ENCODE data around the gene PITPNM1.
"Not testable (repeated sequence)": the region's sequence is repeated elsewhere in the genome, so short reads cannot be mapped to it uniquely, and the experiment has no call there.

Gene PITPNM1

DNA sequence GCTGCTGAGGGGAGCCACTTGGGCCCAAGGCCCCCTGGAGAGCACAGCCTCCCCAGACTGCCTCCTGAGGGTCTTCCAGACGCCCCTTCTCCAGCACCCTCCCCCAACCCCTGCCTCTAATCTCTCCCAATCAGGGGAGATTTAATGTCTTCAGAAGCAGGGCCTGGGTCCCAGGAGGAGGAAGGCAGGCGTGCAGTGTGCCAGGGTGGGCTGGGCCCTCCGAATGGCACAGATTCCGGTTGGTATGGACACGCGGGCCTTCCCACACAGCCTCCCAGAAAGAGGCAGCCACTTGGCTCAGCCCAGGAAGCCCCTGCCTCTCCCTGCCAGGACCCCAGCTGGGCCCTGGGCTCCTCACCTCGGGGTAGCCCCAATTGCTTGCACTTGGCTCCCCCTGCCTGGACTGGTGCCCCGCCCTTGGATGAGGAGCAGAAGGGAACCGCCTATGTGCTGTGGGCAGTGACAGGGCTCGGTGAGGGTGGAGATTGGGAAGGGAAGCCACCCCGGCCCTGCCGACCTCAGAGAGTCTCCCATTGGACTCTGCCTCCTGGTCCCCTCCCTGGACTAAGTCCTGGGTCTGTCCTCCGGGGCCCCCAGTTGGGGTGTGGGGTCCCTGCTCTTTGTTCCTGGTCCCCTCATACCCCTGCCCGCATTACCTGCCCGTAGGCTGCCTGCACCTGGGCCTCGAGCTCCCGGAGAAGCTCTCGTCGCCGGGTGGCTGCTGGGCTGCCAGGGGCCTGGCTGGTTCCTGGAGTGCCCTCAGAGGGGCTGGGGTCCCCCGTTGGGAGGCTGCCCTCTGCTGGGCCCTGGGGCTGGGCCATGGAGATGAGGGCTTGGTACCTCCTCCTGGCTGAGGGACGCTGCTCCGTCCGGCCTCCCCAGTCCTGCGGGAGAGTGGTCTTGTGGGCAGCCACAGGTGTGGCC lies 18.7 kb upstream of the PITPNM1 start:
- no peak for DNase-seq (ENCODE audit: low spot score)

DNA sequence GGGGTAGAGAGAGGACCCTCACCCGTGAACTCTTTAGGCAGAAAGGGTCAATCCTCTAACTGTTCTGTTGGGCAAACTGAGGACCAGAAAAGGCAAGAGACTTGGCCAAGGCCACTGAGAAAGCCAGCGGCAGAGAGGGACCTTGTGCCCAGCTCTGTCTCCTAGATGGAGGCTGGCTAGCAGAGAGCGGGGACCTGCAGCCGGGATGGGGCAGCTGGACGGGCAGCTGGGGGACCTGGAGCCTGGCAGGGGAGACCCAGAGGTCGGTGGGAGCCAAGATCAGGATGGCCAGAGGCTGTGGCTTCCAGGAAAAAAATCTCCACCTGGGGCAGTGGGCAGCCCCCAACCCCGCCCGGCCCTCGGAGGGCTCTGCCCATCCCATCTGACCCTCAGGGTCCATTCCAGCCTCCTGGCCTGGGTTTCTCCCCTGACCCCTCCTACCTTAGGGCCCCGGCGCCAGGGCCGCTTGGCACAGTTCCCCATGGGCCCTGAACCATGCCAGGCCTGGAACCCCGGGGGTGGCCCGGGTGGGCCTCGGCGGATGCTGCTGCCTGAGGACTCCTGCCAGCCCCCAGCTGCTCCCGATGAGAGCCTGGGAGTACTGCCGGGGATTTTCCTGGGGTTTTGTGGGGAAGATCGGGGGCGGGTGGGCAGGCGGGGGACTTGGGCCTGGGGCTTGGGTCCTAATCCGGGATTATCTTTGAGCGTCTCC lies 17.8 kb upstream of the PITPNM1 start, which contains the start of gene CABP2:
TSS of gene CABP2 (minus strand) at position 603 of the 712 bp plus-strand sequence. CDS start at position 483, 120 bp downstream.
- DNase-seq (ENCODE audit: low spot score), result no peak

DNA sequence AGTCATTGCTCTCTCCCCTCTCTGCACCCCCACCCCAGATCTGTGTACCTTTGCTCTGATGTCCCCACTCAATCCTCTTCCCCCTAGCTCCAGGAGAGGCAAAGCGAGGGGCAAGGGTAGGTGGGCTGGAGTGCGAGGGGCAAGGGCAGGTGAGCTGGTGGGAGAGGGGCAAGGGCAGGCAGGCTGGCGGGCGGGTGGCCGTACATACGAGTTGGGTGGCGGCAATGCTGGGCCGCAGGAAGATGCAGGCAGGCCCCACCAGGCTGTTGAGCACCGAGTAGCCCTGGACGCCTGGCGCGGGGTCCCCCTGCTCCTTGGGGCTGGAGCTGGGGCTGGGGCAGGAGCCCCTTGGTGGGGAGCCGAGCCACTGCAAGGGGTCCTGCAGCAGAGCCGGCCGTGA lies 17.2 kb upstream of the PITPNM1 start:
- no peak for DNase-seq (ENCODE audit: low spot score)

DNA sequence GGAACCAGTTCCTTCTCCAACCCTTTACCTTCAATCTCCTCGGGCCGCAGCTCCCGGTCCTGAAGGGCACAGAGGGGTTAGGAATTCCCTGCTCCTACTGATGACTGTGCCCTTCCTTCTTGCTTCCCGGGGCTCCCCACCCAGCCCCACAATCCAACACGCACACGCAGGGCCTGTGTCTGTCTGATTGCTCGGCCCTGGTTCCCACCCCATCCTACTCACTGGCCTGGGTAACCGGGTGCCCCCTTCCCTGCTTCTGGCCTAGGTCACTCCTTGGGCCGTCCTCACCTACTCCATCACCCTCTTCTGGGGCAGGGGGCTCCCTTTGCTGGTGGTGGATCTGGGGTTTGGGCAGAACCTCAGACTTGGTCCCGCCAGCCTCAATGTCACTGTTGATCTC lies 16.8 kb upstream of the PITPNM1 start:
- DNase-seq (ENCODE audit: low spot score), result no peak

DNA sequence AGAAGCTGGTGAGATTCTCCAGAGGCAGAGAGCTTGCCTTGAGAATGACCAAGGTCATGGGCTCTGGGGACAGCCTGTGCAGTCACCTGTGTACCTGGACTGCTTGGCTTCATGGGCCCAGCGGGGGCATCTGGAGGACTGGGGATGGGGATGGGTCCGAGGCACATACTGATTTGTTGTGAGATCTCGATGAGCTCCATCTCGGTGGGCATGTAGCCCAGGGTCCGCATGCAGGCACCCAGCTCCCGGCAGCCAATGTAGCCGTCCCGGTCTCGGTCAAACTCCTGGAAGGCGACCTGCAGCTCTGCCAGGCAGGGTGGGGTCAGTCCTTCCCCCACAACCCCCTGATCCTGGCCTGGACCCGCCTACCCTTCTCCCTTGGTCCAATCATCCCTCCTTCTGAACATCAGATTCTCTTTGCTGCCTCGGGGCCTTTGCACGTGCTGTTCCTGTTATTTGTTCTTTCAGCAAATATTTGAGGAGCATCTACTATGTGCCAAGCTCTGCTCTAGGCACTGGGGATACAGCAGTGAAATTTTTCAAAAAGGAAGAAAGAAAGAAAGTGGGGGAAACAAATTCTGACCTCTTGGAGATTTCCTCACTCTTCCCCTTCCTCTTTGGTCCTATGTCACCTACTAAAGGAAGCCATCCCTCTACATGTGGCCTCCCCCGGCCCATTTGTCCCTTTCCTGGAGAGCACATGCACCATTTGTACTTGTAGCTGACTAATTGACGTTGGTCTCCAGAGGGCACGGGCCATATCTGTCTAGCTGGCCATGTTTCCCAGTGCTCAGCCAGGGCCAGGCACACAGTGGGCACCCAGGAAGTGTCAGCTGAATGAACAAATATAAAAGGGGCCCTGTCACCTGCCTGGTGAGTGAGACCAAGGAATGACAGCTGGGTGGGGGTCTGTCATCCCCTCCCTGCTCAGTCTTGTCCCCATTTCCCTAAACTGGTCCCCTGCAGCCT lies 16.0 kb upstream of the PITPNM1 start:
- DNase-seq (ENCODE audit: low spot score), result no peak

DNA sequence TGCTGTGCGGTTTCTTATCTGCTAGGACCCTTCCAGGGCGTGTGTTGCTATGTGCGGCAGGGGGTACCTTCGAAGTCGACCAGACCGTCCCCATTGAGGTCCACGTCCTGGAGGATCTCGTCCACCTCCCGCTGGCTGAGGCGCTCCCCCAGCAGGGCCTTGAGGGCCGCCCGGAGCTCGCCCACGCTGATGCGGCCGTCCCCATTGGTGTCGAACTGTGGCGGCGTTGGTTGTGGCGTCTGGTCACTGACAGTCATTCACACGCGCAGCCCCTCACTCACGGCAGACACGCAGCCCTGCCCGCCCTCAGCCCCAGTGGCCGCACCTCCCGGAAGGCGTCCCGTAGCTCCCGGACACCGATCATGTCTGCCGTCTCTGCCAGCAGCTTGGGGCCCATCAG lies 14.6 kb upstream of the PITPNM1 start:
- no peak for DNase-seq (ENCODE audit: low spot score)

DNA sequence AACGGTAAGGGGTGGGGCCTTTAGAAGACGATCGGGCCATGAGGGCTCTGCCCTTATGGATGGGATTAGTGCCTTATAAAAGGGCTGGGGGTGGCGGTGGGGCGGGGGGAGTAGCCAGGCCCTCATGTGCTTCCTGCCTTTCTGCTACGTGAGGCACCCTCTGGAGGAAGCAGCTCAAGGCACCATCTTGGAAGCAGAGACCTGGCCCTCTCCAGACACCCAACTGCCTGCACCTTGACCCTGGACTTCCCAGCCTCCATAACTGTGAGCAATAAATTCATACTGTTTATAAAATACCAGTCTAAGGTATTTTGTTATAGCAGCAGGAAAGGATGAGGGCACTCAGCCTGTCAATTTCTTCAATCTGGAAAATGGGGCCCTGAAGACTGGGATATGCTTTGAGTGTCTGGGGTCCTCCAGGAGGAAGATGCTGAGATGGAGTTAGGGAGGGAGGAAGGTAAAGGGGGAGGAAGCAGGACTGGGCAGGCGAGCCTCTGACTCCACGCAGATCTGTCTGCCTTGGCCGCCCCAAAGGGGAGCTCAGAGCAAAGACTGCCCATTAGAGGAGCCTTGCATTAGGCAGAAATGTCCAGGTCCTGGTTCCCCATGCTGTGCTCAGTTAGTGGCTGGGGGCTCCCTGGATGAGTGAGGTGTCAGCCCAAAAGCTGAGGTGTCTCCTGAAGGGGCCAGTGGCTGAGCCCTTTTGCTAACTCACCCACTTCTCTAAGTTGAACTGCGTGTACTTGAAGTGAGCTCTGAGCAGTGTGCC lies 12.8 kb upstream of the PITPNM1 start:
- DNase-seq (ENCODE audit: low spot score), result no peak

DNA sequence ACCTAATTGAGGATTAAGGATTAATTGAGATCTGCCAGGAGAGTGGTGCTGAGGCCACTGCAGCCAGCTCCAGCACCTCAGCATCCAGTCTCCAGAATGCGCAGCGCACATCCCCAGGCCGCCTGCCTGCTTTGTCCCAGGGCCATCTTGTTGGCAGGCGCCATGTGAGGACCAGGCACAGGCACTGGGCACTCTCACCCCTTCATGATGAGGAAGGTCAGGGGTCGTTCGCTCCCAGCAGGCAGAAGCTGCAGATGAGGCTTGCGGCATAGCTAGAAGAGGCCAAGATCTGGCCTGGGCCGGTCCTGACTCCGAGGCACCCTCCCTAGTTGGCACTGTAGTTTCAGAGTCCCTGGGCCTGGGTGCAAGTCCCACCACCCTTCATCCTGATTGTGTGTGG lies 11.6 kb upstream of the PITPNM1 start:
- no peak for DNase-seq (ENCODE audit: low spot score)

DNA sequence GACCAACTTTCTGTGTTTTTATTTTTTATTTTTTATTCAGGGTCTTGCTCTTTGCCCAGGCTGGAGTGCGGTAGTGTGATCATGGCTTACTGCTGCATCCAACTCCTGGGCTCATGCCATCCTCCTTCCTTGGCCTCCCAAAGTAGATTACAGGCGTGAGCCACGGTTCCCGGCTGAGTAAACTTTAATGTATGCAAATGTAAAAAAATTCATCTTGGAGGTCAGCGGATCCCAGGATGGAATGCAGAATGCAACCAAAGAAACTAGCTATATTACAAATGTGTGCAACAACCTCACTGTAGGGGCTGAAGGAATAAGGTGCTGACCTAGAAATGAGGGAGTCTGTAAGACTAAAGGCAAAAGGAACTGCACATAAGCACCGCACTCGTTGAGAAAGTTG lies 9.0 kb upstream of the PITPNM1 start:
- no peak for DNase-seq (ENCODE audit: low spot score)

DNA sequence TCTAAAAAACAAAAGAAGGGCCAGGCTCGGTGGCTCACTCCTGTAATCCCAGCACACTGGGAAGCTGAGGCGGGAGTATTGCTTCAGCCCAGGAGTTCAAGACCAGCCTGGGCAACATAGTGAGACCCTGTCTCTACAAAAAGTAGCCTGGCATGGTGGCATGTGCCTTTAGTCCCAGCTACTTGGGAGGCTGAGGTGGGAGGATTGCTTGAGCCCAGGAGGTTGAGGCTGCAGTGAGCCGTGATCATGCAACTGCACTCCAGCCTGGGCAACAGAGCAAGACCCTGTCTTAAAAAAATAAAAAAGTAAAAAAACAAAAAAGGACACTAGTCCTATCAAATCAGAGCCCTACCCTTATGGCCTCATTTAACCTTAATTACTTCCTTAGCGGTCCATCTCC lies 6.4 kb upstream of the PITPNM1 start:
- not testable (repeated sequence) for DNase-seq (ENCODE audit: low spot score)

DNA sequence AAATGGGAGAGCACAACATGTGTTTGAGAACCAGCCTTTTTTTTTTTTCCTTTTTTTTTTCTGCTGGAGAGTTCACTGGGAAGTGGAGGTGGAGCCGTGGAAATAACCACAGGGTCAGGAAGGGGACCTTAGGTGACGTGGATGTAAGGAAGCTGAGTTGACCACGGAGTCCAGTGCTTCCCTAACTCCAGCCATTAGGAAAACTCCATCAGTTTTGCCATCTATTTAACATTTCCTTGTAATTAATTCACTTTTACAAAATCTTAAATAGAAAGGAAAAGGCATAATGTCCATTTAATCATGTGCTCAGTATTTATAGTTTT lies 4.8 kb upstream of the PITPNM1 start:
- DNase-seq (ENCODE audit: low spot score), result no peak

DNA sequence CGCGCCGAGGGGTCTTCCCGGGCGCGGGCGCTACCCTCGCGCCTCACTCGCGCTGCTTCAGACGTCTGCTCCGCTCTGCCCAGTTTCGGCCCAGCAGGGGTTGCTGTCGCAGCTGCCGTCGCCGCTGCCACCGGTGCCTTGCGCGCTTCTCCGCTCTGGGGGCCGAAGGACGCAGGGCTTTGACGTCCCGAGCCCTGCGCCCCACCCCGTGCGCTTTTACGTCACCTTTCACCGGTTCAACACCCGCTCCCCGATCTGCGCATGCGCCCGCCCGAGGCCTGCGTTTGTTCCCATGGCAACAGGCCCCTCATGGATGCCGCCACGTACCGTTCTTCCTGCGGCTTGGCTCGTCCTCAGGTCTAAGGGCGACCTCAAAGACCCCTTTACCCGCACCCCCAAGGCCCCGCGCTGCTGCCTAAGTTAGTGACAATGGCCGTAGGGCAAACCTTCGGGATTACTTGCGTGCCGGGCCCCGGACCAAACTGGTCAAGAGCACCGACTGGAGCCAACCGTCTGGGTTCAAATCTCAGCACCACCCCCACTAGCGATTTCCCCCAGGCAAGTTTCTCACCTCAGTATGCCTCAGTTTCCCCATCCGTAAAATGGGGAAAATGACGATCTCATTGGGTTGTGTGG lies 3.4 kb upstream of the PITPNM1 start:
- peak; percentile 98 for DNase-seq (ENCODE audit: low spot score)

DNA sequence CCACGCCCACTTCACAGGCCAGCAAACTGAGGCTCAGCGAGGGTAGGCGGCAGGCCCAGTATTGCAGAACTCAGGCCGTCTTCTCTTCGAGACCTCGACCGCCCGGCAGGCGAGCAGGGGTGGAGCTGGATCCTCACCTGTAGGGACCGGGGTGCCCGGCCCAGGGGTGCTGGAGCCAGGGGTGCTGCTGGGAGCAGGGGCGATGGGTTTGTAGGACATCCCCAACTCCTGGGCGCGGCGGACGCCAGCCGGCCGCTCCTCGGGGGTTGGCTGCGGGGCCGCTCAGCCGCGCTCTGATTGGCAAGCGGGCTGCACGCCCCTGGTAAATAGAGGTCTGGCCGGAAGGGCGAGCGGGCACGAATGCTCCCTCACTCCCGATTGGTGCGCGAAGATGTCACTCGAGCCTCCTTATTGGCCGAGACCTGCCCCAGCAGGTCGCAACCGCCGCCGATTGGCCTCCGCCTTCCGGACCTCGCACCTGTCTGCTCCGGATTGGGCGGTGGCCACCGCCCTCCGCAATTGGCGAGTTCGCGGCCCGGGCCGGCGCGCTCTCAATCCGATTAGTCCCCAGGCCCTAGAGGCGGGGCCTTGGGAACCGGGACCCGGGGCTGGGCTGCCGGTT lies 2.8 kb upstream of the PITPNM1 start, which contains the start of gene CDK2AP2:
TSS of gene CDK2AP2 (minus strand) at position 299 of the 622 bp plus-strand sequence. CDS start at position 219, 80 bp downstream.
- DNase-seq (ENCODE audit: low spot score), result peak; percentile 99

DNA sequence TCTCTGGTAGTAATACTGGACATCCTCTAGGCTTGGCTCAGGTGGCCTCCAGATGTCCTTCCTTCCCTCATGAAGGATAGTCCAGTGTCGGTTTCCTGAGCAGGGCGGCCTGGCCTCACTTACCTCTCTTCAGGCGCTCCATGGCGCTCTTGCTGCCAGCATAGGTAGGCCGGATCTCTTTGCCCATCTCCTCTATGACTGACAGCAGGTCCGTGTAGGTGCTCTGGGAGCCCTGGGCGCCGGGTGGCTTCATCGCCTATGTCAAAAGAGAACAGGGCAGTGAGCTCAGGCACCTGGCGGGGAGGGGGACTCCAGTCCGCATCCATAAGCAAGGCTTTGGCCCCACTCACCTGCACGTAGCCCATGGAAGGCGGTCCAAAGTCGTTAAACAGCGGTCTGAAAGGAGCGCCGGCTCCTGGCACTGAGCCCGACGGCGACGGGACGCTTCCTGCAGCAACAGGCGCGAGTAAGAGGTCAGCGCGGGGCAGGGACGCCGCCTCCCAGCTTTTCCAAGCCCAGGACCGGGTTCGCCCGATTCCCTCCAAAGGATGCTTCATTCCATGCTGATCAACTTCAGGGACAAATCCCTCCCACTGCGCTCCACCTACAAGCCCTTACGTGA lies 2.2 kb upstream of the PITPNM1 start:
- no peak for DNase-seq (ENCODE audit: low spot score)

DNA sequence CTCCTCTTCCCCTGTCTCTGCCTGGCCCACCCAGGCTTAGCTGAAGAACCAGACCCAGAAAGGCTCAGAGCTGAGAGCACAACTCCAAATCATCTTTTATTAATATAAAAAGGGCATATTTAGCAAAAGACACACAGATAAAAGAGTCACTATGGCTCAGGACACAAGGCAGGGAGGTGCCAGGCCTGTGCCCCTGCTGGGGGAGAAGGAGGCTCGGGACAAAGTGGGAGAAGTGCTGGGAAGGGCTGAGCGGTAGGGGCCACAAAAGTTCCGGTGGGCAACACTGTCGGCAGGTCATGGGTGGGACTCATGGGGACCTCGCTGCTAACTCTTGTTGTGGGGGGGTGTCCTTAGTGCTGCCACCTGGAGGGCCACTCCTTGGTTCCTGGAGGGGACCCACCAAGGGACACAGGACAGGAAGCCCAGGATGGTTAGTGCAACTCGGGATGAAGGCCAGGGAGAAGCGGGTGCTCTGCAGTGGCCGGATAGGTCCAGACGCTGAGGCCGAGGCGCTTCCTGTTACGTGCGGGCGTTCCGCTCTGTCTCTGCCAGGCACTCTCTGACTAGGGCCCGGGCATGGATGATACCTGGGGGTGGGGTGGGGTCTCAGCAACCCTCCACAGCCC lies 1.4 kb upstream of the PITPNM1 start:
- no peak for DNase-seq (ENCODE audit: low spot score)

DNA sequence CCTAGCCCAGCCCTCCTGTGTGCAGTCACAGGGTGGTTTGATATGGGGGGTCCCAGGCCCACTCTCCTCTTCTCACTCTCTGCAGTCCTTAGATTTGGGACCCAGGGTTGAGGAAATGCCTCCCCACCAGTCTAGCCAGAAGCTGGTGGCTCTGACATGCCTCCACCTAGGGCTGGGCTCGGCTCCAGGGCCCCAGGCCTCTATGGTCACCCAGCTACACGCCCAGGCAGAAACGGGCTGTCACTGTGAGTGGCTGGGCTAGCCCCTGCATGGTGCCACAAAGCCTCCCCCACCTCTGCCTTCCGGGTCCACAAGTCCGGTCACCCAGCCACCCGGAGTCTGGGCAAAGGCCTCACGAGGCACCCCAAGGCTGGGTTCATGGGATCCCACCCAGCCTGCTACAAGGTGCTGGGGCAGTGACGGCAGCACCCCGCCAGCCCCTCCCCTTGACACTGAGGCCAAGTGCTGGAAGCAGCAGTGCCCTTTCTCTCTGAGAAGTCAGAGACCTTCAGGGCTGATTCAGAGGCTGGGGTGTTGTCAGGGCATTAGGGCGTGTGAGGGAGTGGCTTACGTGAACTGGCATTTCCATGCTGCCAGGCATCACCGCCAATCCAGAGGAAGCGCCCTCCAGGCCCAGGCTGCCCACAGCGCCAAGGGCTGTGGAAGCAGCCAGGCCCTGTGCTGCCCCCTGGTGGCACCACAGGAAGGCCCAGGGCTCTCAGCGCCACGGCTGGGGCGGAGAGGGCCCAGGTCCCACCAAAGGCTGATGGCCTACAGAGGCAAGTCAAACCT lies 638 bp upstream of the PITPNM1 start:
- DNase-seq (ENCODE audit: low spot score), result peak; percentile 93

DNA sequence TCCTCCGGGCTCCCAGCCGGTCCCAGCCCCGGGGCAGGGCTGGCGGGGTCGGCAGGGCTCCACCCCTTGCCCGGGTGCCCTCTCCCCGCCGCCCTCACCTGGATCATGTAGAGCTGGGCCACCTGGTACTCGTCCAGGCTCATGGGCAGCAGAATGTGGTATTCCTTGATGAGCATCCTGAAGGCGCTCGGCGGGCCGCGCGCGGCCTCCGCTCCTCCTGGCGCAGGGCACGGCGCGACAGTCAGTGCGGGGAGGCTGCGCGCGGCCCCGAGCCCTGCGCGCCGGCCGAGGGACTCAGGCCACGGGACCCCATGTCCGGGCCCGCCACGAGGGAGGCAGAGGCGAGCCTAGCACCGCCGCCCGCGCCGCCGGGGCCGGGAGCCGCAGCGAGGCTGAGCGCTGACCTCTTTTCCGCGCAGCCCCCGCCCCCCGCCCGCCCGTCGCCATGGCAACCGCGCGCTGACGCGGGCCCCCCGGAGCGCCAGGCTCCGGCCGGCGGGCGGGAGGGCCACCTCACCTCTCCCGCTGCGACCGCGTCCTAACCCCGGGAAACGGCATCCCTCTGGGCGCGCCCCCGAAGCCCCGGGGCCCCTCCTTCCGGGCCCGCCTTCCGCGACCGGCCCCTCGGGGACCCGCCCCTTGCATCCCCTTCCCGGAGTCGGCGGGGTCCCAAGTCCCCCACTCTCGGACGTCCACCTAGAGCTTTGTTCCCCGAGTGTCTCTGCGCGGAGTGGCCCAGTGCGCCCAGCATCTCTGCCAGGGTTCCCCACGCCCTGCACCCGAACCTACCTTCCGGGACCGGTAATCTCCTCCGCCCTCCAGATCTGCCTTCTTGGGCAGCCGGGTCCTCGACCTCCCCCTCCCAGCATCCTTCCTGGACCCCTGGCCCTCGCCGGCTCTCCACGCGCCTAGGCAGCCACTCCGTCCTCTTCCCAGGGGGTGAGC lies 886 bp downstream of the PITPNM1 start:
- DNase-seq (ENCODE audit: low spot score), result no peak

All from cerebellar cortex (tissue), 1 donor.